B cell (primary cell): ENCODE measurements around the gene DTX4.

Experiments
- EZH2 ChIP-seq: IDR thresholded peaks from 2 replicates; pipeline ENCODE4 v1.6.1; 2012; ENCODE audit warnings: borderline replicate concordance, low read depth, mild to moderate bottlenecking, moderate library complexity, low read length; ENCODE audit not compliant: insufficient read depth, poor library complexity, severe bottlenecking
- TF ChIP-seq, protein P1 (sequence below): fragments of 200-600 bp; IDR thresholded peaks from one replicate; pipeline ENCODE4 v1.8.0; 2022; ENCODE audit warnings: antibody characterized with exemption, mild to moderate bottlenecking

DNA sequence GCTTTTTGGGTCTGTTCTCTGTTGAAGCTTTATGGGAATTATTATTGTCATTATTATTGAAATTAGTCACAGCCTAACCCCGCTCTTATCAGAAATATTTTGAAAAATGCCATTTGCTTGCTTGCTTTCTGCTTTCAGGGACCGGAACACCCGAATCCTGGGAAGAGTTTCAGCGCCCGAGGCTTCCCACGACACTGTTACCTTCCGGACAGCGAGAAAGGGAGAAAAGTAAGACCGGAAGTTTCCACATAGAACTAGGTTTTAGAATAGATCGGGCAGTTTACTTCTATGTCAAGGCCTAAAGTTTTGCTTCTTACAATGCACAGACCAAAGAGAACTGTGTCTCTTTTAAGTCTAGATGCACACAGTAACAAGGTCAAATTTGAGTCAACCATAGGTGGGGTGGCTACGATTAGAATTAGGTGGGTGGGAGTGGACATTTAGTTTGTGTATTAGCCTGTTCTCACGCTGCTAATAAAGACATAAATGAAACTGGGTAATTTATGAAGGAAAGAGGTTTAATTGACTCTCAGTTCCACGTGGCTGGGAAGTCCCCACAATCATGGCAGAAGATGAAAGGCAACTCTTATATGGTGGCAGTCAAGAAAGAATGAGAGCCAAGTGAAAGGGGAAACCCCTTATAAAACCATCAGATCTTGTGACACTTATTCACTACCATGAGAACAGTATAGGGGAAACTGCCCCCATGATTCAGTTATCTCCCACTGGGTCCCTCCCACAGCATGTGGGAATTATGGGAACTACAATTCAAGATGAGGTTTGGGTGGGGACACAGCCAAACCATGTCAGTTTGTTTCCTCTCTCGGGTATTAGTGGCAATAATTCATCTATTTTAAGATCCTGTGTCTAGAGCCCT, 27.9 kb downstream of the DTX4 start:
- TF ChIP-seq, protein P1, sequence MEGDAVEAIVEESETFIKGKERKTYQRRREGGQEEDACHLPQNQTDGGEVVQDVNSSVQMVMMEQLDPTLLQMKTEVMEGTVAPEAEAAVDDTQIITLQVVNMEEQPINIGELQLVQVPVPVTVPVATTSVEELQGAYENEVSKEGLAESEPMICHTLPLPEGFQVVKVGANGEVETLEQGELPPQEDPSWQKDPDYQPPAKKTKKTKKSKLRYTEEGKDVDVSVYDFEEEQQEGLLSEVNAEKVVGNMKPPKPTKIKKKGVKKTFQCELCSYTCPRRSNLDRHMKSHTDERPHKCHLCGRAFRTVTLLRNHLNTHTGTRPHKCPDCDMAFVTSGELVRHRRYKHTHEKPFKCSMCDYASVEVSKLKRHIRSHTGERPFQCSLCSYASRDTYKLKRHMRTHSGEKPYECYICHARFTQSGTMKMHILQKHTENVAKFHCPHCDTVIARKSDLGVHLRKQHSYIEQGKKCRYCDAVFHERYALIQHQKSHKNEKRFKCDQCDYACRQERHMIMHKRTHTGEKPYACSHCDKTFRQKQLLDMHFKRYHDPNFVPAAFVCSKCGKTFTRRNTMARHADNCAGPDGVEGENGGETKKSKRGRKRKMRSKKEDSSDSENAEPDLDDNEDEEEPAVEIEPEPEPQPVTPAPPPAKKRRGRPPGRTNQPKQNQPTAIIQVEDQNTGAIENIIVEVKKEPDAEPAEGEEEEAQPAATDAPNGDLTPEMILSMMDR = no peak
- TF ChIP-seq EZH2 = no peak
